HCT116 (cell line): ENCODE data around the gene ACO2.

Experiments used
- CTCF ChIP-seq, 3 experiments: fragments of 200-600 bp in 1 of 3; sonication (generic) in 1 of 3; IDR thresholded peaks in 2 of 3; conservative IDR thresholded peaks in 1 of 3; 2 replicates each; pipeline ENCODE4 v1.5.1; 2012 to 2017; ENCODE audit warnings: low read depth in 2 of 3, low read length in 2 of 3, antibody characterized with exemption in 1 of 3, borderline replicate concordance in 1 of 3, control low read depth in 1 of 3, mild to moderate bottlenecking in 1 of 3, mixed read lengths in 1 of 3, mixed run types in 1 of 3, moderate library complexity in 1 of 3; ENCODE audit not compliant: insufficient read depth in 1 of 3
- EZH2 ChIP-seq: fragments of 200-600 bp; sonication (generic); IDR thresholded peaks from 2 replicates; pipeline ENCODE4 v1.6.1; 2017; ENCODE audit warnings: antibody characterized with exemption, mixed run types
- EZH2phosphoT487 ChIP-seq: fragments of 200-600 bp; IDR thresholded peaks from 2 replicates; pipeline ENCODE4 v1.6.1; 2018; ENCODE audit warnings: antibody characterized with exemption, borderline replicate concordance
- POLR2A ChIP-seq: IDR thresholded peaks from 2 replicates; pipeline ENCODE4 v1.7.0; 2011; ENCODE audit warnings: borderline replicate concordance; ENCODE audit not compliant: insufficient read depth, insufficient read length; ENCODE audit errors: extremely low read depth
- POLR2AphosphoS5 ChIP-seq: IDR thresholded peaks from 2 replicates; pipeline ENCODE4 v1.6.1; 2011; ENCODE audit warnings: mild to moderate bottlenecking, low read depth, low read length, moderate library complexity
- RAD21 ChIP-seq: IDR thresholded peaks from 2 replicates; pipeline ENCODE4 v1.6.1; 2012; ENCODE audit warnings: low read depth, mild to moderate bottlenecking
- REST ChIP-seq: IDR thresholded peaks from 2 replicates; pipeline ENCODE4 v1.6.1; 2012; ENCODE audit warnings: low read depth
- SIN3A ChIP-seq: IDR thresholded peaks from 2 replicates; pipeline ENCODE4 v1.6.1; 2012; ENCODE audit warnings: low read depth
- SP1 ChIP-seq: IDR thresholded peaks from 2 replicates; pipeline ENCODE4 v1.6.1; 2012; ENCODE audit warnings: low read depth
- YY1 ChIP-seq: IDR thresholded peaks from 2 replicates; pipeline ENCODE4 v1.6.1; 2011; ENCODE audit warnings: low read length, low read depth, moderate library complexity, mild to moderate bottlenecking; ENCODE audit not compliant: insufficient replicate concordance; ENCODE audit errors: extremely low read depth
- ZBTB33 ChIP-seq: IDR thresholded peaks from 2 replicates; pipeline ENCODE4 v1.6.1; 2011; ENCODE audit warnings: mild to moderate bottlenecking, low read length, moderate library complexity; ENCODE audit not compliant: insufficient replicate concordance; ENCODE audit errors: extremely low read depth
- ZFX ChIP-seq: fragments of 450-650 bp; IDR thresholded peaks from 2 replicates; pipeline ENCODE4 v1.6.1; 2017

GRCh38 chr22:41516462-41516861, 47.5 kb downstream of the ACO2 start:
- TF ChIP-seq SP1: no peak
- no peak for TF ChIP-seq ZFX
- no peak for TF ChIP-seq YY1
- no peak for TF ChIP-seq POLR2AphosphoS5
- TF ChIP-seq CTCF (IDR thresholded peaks at IDR 0.05 in 2 of 3, conservative IDR thresholded peaks at IDR 0.05 in 1 of 3; ENCODE audit: borderline replicate concordance in 1 of 3, insufficient read depth in 1 of 3, low read depth in 2 of 3, low read length in 2 of 3): no peak
- no peak for TF ChIP-seq POLR2A
- no peak for TF ChIP-seq REST
- TF ChIP-seq EZH2phosphoT487: no peak
- no peak for TF ChIP-seq SIN3A
- no peak for TF ChIP-seq RAD21
- TF ChIP-seq EZH2: no peak
- no peak for TF ChIP-seq ZBTB33
